ENCODE data around the gene TMEM87A.

The TMEM87A gene

GRCh38 chr15:42203891-42204290 is 69.3 kb downstream of the TMEM87A start:
- Histone ChIP-seq H3K9ac (no peak overlapping the region), H3K27me3 (no peaks in the 10 kb centered on the region), H3K4me3 (no peak overlapping the region), H3K27ac (no peak overlapping the region), H3K9me3 (replicated peaks in 1 of 11) (no peaks in the 10 kb centered on the region), H3K4me2 (no peak overlapping the region), H3K4me1 (peaks cover 13 to 26% (median 19%) of the 10 kb centered on the region in 10 experiments), H4K20me1 (peaks cover 0 to 66% (median 19%) of the 10 kb centered on the region in 11 experiments; a peak in 12 of 22 replicates), H3K36me3 (peaks cover 12 to 60% (median 35%) of the 10 kb centered on the region in 11 experiments)
- TF ChIP-seq Cebpa-rat (IDR thresholded peaks at IDR 0.05), result no peak

GRCh38 chr15:42202653-42203052 is 70.6 kb downstream of the TMEM87A start:
- Histone ChIP-seq H3K9me3 (replicated peaks in 1 of 11) (peaks cover 0 to 2% (median under 1%) of the 10 kb centered on the region in 11 experiments; a peak in 5 of 22 replicates), H3K4me1 (peaks cover 12 to 20% (median 14%) of the 10 kb centered on the region in 10 experiments), H3K36me3 (peaks cover 23 to 69% (median 47%) of the 10 kb centered on the region in 11 experiments)

GRCh38 chr15:42201801-42202200 is 71.4 kb downstream of the TMEM87A start:
- Histone ChIP-seq H3K4me3 (no peak overlapping the region), H4K20me1 (peaks cover 0 to 66% (median 19%) of the 10 kb centered on the region in 11 experiments; a peak in 12 of 22 replicates), H3K9me3 (replicated peaks in 1 of 11) (peaks cover 0 to 7% (median 5%) of the 10 kb centered on the region in 11 experiments; a peak in 14 of 22 replicates), H3K9ac (no peak overlapping the region), H3K27me3 (no peaks in the 10 kb centered on the region), H3K27ac (no peak overlapping the region), H3K36me3 (peaks cover 28 to 74% (median 53%) of the 10 kb centered on the region in 11 experiments), H3K4me1 (peaks cover 5 to 14% (median 7%) of the 10 kb centered on the region in 10 experiments), H3K4me2 (no peak overlapping the region)
- TF ChIP-seq Cebpa-rat (IDR thresholded peaks at IDR 0.05), result no peak

More at GRCh38 chr15:42202653-42203052, 70.6 kb downstream of the TMEM87A start:
- Histone ChIP-seq H3K9ac (no peak overlapping the region), H4K20me1 (peaks cover 0 to 66% (median 19%) of the 10 kb centered on the region in 11 experiments; a peak in 12 of 22 replicates), H3K4me2 (no peak overlapping the region), H3K27ac (no peak overlapping the region), H3K4me3 (no peak overlapping the region), H3K27me3 (no peaks in the 10 kb centered on the region)
- TF ChIP-seq Cebpa-rat (IDR thresholded peaks at IDR 0.05), result no peak

GRCh38 chr15:42199126-42199525 is 74.1 kb downstream of the TMEM87A start:
- H3K4me2 ChIP-seq, result no peak overlapping the region
- H3K4me3 ChIP-seq, result no peak overlapping the region
- H4K20me1 ChIP-seq, result peaks cover 0 to 62% (median 17%) of the 10 kb centered on the region in 11 experiments; a peak in 11 of 22 replicates
- peaks cover 46 to 94% (median 68%) of the 10 kb centered on the region in 11 experiments for H3K36me3 ChIP-seq
- H3K9ac ChIP-seq, result no peak overlapping the region
- no peak for TF ChIP-seq Cebpa-rat (IDR thresholded peaks at IDR 0.05)
- H3K27me3 ChIP-seq, result no peaks in the 10 kb centered on the region
- H3K9me3 ChIP-seq (replicated peaks in 1 of 11), result peaks cover 12 to 30% (median 28%) of the 10 kb centered on the region in 11 experiments
- H3K27ac ChIP-seq, result no peak overlapping the region
- peaks cover 0 to 3% (median 0%) of the 10 kb centered on the region in 10 experiments; a peak in 1 of 20 replicates for H3K4me1 ChIP-seq

- H3K4me1 ChIP-seq, result no peaks in the 10 kb centered on the region
- H3K4me3 ChIP-seq, result no peak overlapping the region
- peaks cover 52 to 94% (median 69%) of the 10 kb centered on the region in 11 experiments for H3K36me3 ChIP-seq
- H3K4me2 ChIP-seq, result no peak overlapping the region
- no peak overlapping the region for H3K9ac ChIP-seq
- no peaks in the 10 kb centered on the region for H3K27me3 ChIP-seq
- peaks cover 12 to 34% (median 31%) of the 10 kb centered on the region in 11 experiments for H3K9me3 ChIP-seq (replicated peaks in 1 of 11)
- no peak overlapping the region for H3K27ac ChIP-seq
- no peak for TF ChIP-seq Cebpa-rat (IDR thresholded peaks at IDR 0.05)
- peaks cover 0 to 62% (median 12%) of the 10 kb centered on the region in 11 experiments; a peak in 10 of 22 replicates for H4K20me1 ChIP-seq
These were observed 74.7 kb downstream of the TMEM87A start for GRCh38 chr15:42198516-42198915.

- H4K20me1 ChIP-seq, result peaks cover 0 to 40% (median 4%) of the 10 kb centered on the region in 11 experiments; a peak in 6 of 22 replicates
- H3K27me3 ChIP-seq, result no peaks in the 10 kb centered on the region
- H3K27ac ChIP-seq, result no peak overlapping the region
- peaks cover 12 to 34% (median 31%) of the 10 kb centered on the region in 11 experiments for H3K9me3 ChIP-seq (replicated peaks in 1 of 11)
- H3K4me3 ChIP-seq, result no peak overlapping the region
- no peak for TF ChIP-seq Cebpa-rat (IDR thresholded peaks at IDR 0.05)
- H3K4me2 ChIP-seq, result no peak overlapping the region
- H3K9ac ChIP-seq, result no peak overlapping the region
- H3K4me1 ChIP-seq, result no peaks in the 10 kb centered on the region
- peaks cover 67 to 93% (median 84%) of the 10 kb centered on the region in 11 experiments for H3K36me3 ChIP-seq
These were observed 78.7 kb downstream of the TMEM87A start for GRCh38 chr15:42194513-42194912.

- H4K20me1 ChIP-seq, result peaks cover 0 to 35% (median 4%) of the 10 kb centered on the region in 11 experiments; a peak in 6 of 22 replicates
- no peaks in the 10 kb centered on the region for H3K27me3 ChIP-seq
- H3K9me3 ChIP-seq (replicated peaks in 1 of 11), result peaks cover 12 to 34% (median 31%) of the 10 kb centered on the region in 11 experiments
- no peak for TF ChIP-seq Cebpa-rat (IDR thresholded peaks at IDR 0.05)
- H3K27ac ChIP-seq, result no peak overlapping the region
- peaks cover 67 to 93% (median 84%) of the 10 kb centered on the region in 11 experiments for H3K36me3 ChIP-seq
- H3K4me3 ChIP-seq, result no peak overlapping the region
- H3K4me2 ChIP-seq, result no peak overlapping the region
- no peaks in the 10 kb centered on the region for H3K4me1 ChIP-seq
- no peak overlapping the region for H3K9ac ChIP-seq
These were observed 79.8 kb downstream of the TMEM87A start for GRCh38 chr15:42193383-42193782.

GRCh38 chr15:42191610-42192346 is 81.5 kb downstream of the TMEM87A start:
- peaks cover 5 to 29% (median 25%) of the 10 kb centered on the region in 11 experiments; a peak in 21 of 22 replicates for H3K9me3 ChIP-seq (replicated peaks in 1 of 11)
- TF ChIP-seq Cebpa-rat (IDR thresholded peaks at IDR 0.05), result no peak
- H3K4me3 ChIP-seq, result no peak overlapping the region
- no peak overlapping the region for H3K9ac ChIP-seq
- peaks cover 71 to 95% (median 88%) of the 10 kb centered on the region in 11 experiments for H3K36me3 ChIP-seq
- H3K4me1 ChIP-seq, result no peaks in the 10 kb centered on the region
- H3K27ac ChIP-seq, result no peak overlapping the region
- no peaks in the 10 kb centered on the region for H3K27me3 ChIP-seq
- peaks cover 0 to 41% (median 4%) of the 10 kb centered on the region in 11 experiments; a peak in 6 of 22 replicates for H4K20me1 ChIP-seq
- no peak overlapping the region for H3K4me2 ChIP-seq

GRCh38 chr15:42190370-42190769 is 82.9 kb downstream of the TMEM87A start:
- H4K20me1 ChIP-seq, result peaks cover 0 to 43% (median 4%) of the 10 kb centered on the region in 11 experiments; a peak in 6 of 22 replicates
- H3K27ac ChIP-seq, result no peak overlapping the region
- H3K9me3 ChIP-seq (replicated peaks in 1 of 11), result peaks cover 0 to 17% (median 16%) of the 10 kb centered on the region in 11 experiments; a peak in 19 of 22 replicates
- peaks cover 0 to 2% (median 0%) of the 10 kb centered on the region in 10 experiments; a peak in 4 of 20 replicates for H3K4me1 ChIP-seq
- H3K9ac ChIP-seq, result no peak overlapping the region
- H3K4me2 ChIP-seq, result no peak overlapping the region
- TF ChIP-seq Cebpa-rat (IDR thresholded peaks at IDR 0.05), result no peak
- H3K4me3 ChIP-seq, result no peak overlapping the region
- H3K27me3 ChIP-seq, result no peaks in the 10 kb centered on the region
- peaks cover 85 to 98% (median 93%) of the 10 kb centered on the region in 11 experiments for H3K36me3 ChIP-seq
